ENCODE data around the gene KRT86.

DNA sequence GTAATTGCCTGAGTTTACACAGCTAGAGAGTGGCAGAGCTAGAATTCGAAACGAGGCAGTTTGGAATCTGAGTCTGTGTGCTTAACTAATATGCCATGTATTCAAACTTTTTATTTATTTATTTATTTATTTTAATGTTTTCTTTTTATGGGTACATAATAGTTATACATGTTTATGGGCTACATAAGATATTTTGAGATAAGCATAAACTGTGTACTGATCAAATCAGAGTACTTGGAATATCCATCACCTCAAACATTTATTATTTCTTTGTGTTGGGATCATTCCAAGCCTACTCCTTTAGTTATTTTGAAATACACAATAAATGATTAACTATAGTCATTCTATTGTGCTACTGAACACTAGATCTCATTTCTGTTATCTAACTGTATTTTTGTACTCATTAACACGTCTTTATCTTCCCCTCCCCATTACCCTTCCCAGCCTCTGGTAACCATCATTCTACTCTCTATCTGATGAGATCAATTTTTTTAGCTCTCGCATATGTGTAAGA, 24.3 kb downstream of the KRT86 start:
- TF ChIP-seq CTCF (IDR thresholded peaks at IDR 0.05) (no peak), EP300 (IDR thresholded peaks at IDR 0.05) (no peak), POLR2AphosphoS5 (IDR thresholded peaks at IDR 0.05) (no peak), POLR2A (IDR thresholded peaks at IDR 0.05) (no peak)

Data from gastroesophageal sphincter (tissue), 3 donors.